ENCODE measurements around the gene ALK. TPM values are rescaled to one million over a fixed set of nuclear protein-coding genes. Genes with fewer than 3 reads are reported as not detected.

The ALK gene
- total RNA-seq, 3 donors from 2014 or later, result 0.07 to 2.4 (median 0.09) TPM

GRCh38 chr2:29275186-29275585 is 646.2 kb downstream of the ALK start:
- intact Hi-C loops (cut with DNase I, micrococcal nuclease), result no loop called here
- no peak for ATAC-seq
- no peaks in the 10 kb centered on the region for H3K36me3 ChIP-seq (ENCODE audit: low read depth)
- no peak overlapping the region for H3K4me3 ChIP-seq
- no peaks in the 10 kb centered on the region for H3K4me1 ChIP-seq (ENCODE audit: low read depth)
- no peaks in the 10 kb centered on the region for H3K9me3 ChIP-seq
- DNase-seq, result no peak
- TF ChIP-seq, protein P1, sequence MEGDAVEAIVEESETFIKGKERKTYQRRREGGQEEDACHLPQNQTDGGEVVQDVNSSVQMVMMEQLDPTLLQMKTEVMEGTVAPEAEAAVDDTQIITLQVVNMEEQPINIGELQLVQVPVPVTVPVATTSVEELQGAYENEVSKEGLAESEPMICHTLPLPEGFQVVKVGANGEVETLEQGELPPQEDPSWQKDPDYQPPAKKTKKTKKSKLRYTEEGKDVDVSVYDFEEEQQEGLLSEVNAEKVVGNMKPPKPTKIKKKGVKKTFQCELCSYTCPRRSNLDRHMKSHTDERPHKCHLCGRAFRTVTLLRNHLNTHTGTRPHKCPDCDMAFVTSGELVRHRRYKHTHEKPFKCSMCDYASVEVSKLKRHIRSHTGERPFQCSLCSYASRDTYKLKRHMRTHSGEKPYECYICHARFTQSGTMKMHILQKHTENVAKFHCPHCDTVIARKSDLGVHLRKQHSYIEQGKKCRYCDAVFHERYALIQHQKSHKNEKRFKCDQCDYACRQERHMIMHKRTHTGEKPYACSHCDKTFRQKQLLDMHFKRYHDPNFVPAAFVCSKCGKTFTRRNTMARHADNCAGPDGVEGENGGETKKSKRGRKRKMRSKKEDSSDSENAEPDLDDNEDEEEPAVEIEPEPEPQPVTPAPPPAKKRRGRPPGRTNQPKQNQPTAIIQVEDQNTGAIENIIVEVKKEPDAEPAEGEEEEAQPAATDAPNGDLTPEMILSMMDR (IDR thresholded peaks at IDR 0.05), result no peak

DNA sequence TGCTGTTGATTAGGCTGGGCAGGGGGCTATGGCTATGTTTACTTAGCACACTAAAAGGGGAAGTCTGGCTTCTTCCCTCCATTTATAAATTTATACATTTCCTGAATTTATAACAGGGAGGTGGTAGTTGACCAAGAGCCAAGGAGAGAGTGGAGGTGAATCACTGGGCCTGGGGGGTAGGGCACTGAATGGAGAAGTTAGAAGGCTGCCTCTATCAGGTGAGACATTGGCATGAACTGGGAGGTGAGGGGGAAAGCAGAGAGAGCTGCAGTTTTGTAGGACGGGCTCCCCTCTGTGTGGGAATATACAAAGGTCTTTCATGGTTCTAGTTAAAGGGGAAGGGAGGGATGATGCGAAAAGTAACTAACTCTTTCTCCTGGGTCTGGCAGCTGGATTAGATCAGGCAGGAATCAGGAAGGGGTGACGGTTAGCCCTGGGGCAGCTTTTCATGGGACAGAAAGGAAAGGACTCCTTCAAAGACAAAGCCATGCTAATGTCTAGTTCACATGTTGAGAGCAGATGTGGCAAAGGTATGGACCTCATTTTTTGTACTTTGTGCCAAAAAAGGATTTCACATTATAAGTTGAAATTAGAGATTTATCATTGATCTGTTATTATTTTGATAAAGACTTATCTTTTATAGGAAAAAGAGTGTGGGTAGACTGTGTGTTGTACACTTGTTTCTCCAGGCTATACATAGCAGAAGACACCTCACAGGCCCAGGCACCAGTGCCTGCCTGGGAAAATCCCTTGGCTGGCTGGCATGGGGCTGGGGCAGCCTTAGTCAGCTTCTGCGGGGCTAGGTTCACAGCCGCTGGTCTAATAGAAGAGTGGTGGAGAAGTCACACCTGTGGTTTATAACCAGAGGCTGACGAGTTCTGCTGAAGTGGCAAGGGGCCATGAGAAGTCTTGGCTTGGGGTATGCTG is 647.4 kb downstream of the ALK start:
- intact Hi-C loops (cut with DNase I, micrococcal nuclease), result no loop called here
- TF ChIP-seq, protein P1 (IDR thresholded peaks at IDR 0.05), result no peak
- Histone ChIP-seq H3K4me1 (ENCODE audit: low read depth) (no peaks in the 10 kb centered on the region), H3K9me3 (no peaks in the 10 kb centered on the region), H3K4me3 (no peak overlapping the region), H3K36me3 (ENCODE audit: low read depth) (no peaks in the 10 kb centered on the region)
- ATAC-seq (no peak), DNase-seq (no peak)

GRCh38 chr2:29273004-29273684 is 648.2 kb downstream of the ALK start:
- ATAC-seq (no peak), DNase-seq (no peak)
- Histone ChIP-seq H3K36me3 (ENCODE audit: low read depth) (no peaks in the 10 kb centered on the region), H3K4me1 (ENCODE audit: low read depth) (no peaks in the 10 kb centered on the region), H3K9me3 (no peaks in the 10 kb centered on the region), H3K4me3 (no peak overlapping the region)
- intact Hi-C loops (cut with DNase I, micrococcal nuclease), result no loop called here
- TF ChIP-seq, protein P1 (IDR thresholded peaks at IDR 0.05), result no peak

DNA sequence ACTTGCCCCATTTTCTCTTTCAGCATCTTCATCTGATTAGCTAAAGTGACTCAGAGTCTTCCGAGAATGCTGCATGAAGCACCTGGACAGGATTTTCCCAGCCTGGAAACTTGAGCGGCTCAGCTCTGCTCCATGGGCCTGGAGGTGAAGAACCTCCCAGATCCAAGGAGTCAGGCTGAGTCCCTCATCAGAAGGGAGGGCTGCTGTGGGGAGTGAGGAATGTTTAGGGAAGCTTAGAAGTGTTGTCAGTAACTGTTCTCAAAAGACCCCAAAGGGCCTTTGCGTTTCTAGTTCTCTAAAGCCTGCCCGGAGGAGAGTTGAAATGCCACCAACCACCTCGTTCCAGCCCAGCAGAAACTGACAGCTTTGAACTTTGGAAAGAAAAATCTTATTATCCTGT is 649.1 kb downstream of the ALK start:
- Histone ChIP-seq H3K9me3 (no peaks in the 10 kb centered on the region), H3K4me3 (no peak overlapping the region), H3K4me1 (ENCODE audit: low read depth) (no peaks in the 10 kb centered on the region), H3K36me3 (ENCODE audit: low read depth) (no peaks in the 10 kb centered on the region)
- no peak for ATAC-seq
- no peak for DNase-seq
- intact Hi-C loops (cut with DNase I, micrococcal nuclease), result no loop called here
- TF ChIP-seq, protein P1 (IDR thresholded peaks at IDR 0.05), result no peak

- no peaks in the 10 kb centered on the region for H3K36me3 ChIP-seq (ENCODE audit: low read depth)
- DNase-seq (no peak), ATAC-seq (no peak)
- TF ChIP-seq, protein P1 (IDR thresholded peaks at IDR 0.05), result no peak
- intact Hi-C loops (cut with DNase I, micrococcal nuclease), result no loop called here
- no peaks in the 10 kb centered on the region for H3K4me1 ChIP-seq (ENCODE audit: low read depth)
- no peaks in the 10 kb centered on the region for H3K9me3 ChIP-seq
- no peak overlapping the region for H3K4me3 ChIP-seq
Measured at GRCh38 chr2:29270701-29271121, 650.7 kb downstream of the ALK start.

All from mucosa of descending colon (tissue), 3 donors.